Activated CD8-positive, alpha-beta memory T cell treated with anti-CD3 and anti-CD28 coated beads, Interleukin-2, amount 50 U/mL, for 4 hours (primary cell): ENCODE results near the gene GIT1.

ENCODE experiments used
- DNase-seq: peaks from one replicate; pipeline ENCODE4 v3.0.0-alpha.2; 2020

GIT1 gene

DNA sequence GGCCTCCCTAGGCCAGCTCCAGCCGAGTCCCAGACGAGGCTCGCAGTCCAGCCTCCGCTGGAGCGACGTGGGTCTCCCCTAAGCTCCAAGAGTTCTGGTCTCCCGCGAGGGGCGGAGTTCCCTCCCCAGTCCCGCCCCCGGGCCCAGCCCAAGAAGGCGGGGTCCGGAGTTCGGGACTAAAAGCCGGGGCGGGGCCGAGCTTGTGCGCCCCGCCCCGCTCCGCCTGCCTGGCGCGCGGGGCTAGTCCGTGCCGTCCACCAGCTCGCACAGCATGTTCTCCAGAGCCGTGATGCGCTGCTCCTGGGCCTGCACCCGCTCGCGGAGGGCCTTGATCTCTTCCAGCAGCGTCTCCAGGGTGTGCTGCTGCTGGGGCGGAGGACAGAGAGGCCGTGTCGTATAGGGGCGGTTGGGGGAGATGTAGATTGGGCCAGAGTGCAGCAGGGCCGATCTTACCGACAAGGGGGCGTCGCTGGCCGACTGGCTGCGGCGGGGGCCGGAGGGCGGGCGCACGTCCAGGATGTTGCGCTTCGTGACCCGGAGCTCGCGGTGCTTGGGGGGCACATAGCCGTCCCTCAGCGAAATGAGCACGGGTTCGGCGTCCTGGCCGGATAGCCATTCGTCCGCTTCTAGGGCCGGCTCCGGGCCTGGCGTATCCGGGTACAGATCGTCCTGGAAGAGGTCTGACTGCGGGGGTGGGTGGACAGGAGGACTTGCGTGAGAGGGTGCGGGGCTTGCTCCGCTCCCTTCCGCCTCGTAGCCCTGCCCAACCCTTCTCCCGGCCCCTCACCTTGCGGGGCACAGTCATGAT lies 26.2 kb upstream of the GIT1 start:
- DNase-seq = peak; percentile 84

DNA sequence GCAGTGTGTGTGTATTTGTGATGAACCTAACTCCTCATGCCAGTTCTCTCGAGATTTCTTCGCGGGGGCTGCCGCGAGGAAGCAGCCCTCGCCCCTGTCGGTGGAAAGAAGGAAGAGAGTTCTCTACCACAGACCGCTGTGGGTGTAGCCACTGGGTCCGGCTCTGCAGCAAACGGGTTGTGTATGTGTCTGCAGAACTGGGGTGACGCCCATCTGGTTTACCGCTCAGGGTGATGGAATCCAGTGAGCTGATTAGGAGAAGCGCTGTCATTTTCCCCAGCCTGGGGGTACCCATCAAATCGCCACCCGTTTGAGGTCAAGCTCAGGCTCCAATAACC lies 25.6 kb upstream of the GIT1 start:
- DNase-seq = peak; percentile 61

DNA sequence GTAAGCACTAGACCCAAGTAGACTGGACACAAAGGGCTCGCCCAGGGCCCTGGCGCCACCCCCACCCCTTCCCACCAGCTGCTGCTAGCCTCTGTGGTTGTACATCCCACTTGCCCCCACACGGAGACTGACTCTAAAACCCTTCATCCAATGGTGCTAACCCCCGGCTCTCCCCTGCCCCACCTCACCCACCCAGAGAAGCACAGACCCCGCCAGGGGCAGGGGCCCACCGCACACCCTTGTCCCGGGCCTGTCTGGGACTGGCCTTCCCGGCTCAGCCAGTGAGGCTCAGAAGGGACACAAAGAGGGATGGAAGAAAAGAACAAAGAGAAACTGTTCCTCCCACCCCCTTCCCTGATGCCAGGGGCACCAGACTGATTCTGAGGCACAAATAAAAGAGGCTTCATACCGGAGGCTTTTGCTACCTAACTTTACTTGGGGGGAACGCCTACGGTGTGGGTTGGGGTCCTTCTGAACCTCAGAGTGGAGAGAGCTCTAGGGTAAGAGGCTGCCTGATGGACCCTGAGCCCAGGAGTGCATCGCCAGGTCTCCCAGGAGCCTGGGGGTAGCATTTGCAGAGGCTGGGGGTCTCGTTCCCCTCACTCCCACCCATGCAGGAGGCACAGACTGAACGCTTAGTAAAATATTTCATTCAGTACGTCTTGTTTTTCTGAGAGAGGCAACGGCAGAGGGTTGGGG lies 25.1 kb upstream of the GIT1 start:
- DNase-seq = no peak

DNA sequence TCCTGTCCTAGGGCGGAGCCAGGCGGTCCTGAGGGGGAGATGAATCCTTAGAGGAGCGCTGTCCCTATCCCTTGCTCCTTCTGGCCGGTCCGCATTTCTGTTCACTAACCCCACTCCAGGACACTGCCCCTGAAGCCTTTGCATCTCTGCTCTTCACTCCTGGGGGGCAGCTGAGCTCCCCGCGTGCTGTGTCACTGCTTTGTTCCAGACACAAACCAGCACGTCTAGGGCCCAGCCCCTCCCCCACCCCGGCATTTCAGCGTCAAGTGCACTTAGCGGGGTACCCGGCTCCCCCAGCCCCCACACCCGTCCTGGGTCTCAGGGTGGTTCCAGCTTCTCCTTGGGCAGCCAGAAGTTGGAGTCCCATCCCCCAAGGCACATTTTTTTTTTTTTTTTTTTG lies 24.4 kb upstream of the GIT1 start:
- no peak for DNase-seq

DNA sequence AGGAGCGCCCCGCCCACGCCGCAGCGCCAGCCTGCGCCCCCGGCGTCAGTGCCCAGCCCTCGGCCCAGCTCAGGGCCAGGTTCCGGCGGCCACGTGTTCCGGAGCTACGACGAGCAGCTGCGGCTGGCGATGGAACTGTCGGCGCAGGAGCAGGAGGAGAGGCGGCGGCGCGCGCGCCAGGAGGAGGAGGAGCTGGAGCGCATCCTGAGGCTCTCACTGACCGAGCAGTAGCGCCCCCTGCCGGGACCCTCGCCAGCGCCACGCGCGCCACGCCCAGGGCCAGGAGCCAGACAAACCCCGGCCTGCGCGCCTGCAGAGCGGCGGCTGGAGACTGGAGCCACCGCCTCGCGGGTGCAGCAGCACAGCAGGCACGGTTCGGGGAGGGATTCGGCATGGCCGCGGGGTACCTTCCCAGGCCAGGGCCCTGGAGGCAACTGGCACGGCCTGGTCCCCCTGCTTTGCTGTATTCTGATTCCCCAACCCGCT lies 23.9 kb upstream of the GIT1 start:
- DNase-seq = peak; percentile 94

DNA sequence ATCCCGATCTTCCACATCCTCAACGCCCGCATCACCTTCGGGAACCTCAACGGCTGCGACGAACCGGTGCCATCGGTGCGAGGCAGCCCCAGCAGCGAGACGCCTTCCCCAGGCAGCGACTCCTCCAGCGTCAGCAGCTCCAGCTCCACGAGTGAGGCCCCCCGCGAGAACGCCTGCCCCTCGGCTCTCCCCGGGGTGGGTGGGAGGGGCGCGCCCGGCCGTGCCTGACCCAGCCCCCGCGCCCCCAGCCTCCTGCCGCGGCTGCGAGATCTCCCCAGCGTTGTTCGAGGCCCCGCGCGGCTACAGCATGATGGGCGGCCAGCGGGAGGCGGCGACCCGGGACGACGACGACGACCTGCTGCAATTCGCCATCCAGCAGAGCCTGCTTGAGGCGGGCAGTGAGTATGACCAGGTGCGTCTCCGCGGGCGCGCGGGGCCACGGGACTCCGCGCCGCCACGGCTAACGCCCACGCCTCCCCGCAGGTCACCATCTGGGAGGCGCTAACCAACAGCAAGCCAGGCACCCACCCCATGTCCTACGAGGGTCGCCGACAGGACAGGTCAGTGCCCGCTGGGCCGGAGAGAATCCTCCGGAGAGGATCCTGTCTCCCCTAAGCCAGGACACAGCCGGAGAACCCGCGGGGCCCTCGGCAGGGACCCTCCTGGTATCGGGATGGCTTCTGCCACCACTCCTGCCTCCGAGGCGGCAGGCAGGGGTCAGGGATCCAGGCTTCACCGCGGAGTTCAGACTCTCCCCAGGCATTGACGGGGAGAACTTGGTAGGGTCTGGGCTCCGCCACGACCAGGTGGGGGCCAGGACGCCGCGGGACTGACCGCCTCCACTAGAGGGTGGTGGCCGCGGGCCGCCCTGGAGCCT lies 23.2 kb upstream of the GIT1 start:
- no peak for DNase-seq

DNA sequence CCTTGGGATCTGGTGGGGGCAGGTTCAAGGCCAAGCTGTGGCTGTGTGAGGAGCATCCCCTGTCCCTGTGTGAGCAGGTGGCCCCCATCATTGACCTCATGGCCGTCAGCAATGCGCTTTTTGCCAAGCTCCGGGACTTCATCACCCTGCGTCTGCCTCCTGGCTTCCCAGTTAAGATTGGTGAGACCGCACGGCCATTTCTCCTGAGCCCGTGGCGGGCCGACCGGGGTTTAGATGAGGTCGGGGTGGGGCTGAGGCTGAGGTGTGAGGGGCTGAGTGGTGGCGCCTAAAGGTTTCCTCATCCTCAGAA lies 22.6 kb upstream of the GIT1 start:
- no peak for DNase-seq

DNA sequence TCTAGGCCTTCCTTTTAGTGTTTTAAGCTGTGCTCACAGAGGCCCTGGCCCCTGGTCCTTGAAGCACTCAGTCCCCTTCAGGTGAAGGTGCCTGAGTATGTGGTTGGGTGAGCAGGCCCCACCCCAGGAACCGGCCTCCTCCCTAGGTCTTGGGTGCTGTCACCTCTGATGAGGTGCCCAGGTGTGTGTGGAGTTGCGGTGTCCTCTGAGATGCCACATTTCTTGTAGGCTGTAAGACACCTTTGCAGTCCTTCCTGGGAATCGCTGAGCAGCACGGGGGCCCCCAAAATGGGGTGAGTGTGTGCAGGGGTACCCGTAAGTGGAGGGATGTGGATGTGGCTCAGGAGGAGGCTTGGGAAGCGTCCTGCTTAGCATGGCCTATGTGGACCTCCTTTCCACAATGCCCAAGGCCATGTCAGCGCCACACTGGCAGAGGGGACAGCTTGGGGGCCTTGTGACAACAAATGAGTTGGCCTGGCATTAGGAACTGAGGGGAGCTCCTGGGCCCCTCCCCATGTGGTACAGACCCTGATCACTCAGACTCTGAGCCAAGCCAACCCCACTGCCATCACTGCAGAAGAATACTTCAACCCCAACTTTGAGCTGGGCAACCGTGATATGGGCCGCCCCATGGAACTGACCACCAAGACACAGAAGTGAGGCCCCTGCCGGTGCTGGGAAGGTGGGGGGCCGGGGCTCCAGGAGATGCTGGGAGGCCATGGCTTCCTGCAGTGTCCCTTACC lies 22.1 kb upstream of the GIT1 start:
- DNase-seq = no peak

DNA sequence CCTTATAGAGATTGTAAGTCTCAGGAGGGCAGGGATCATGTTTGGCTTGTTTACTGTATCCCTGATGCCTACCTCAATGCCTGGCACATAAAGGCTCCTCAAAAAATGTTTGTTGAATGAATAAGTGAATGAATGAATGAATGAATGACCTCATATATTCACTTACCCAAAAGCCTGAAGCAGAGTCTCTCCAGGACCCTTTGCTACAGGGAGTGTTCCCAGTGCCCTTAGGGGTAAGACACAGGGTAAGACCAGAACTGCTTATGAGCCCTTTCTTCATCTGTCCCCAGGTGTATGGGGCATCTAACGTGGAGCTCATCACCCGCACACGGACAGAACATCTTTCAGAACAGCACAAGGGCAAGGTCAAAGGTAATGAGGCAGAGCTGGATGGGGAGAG lies 20.9 kb upstream of the GIT1 start:
- DNase-seq = no peak

DNA sequence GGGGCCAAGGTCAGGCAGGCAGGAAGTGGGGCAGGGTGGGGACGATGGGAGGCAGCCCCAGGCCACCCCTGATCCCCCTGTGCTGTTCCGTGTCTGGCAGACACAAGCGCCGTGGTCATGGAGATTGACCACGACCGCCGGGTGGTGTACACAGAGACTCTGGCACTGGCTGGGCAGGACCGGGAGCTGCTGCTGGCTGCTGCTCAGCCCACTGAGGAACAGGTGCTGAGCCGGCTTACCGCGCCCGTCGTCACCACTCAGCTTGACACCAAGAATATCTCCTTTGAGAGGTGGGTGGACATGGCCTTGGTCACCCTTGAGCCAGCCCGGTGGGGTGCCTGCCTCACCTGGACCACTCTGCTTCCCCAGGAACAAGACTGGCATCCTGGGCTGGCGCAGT lies 19.5 kb upstream of the GIT1 start:
- no peak for DNase-seq

DNA sequence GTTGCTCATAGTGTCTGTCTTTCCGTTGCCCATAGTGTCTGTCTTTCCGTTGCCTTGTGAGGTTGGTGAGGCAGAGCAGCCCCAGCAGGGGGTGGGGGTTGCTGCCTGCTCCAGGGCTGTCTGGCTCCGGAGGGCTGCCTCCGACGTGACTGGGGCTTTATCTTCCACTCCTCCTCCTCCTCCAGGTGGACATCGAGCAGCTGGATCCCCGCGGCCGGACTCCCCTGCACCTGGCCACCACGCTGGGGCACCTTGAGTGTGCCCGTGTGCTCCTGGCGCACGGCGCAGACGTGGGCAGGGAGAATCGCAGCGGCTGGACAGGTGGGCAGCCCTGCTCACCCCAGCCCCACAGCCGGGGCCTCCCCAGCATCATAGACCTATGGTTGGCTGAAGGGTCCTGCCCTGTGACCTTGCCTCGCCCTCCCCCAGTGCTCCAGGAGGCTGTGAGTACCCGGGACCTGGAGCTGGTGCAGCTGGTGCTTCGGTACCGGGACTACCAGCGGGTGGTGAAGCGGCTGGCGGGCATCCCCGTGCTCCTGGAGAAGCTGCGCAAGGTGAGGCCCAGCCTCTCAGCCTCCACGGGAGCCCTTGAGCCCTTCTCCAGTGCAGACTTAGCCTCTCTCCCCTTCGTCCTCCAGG lies 18.2 kb upstream of the GIT1 start:
- DNase-seq = no peak

DNA sequence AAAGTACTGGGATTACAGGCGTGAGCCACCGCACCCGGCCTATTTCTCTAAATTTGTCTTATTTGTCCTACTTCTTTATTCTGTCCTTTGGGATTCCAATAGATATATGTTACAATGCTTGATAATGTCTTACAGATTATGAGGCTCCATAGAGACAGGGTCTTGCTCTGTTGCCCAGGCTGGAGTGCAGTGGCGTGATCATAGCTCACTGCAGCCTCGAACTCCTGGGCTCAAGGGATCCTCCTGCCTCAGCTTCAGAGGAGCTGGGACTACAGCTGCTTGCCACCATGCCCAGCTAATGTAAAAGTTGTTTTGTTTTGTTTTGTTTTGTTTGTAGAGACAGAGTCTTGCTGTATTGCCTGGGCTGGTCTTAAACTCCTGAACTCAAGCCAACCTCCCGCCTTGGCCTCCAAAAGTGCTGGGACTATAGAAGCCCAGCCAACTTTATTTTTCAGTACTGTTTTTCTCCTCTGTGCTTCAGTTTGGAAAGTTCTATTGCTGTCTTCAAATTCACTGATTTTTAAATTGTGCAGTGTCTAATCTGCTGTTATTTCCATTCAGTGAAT lies 13.7 kb upstream of the GIT1 start:
- DNase-seq = no peak

DNA sequence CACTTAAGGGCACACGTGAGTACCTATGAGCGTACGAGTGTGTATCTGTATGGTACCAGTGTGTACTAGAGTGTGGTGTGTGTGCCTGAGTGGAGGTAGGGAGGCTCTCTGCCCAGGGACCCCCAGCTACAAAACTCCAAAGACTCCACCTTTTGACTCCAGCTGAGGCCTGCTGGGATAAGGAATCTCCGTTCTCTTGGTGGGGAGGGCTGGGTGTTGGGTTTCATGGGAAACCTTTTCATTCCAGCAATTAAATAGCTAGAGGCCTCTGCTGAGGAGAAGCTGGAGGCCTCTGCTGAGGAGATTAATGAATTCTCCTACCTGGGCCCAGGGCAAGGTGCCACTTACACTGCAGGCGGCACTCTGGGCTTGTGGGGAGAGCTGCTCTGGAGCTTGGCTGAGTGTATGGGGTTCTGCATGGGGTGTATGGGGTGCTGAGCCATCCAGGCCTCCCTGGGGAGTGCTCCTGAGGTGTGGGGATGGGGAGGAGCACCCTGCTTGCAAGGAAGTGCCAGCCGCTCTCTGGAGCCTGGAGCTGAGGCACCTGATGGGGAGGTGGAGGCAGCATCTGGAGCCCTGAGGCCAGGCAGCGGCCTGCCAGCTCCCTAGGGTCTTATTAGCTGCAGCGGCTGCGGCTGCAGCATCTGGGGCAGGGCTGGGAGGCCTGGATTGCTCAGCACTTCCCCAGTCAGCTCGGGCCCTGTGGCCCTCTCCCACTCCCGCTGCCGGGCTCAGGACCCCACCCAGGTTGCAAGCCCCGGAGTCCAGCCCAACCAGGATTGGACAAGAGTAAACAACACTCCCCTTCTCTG lies 8.1 kb upstream of the GIT1 start:
- no peak for DNase-seq

DNA sequence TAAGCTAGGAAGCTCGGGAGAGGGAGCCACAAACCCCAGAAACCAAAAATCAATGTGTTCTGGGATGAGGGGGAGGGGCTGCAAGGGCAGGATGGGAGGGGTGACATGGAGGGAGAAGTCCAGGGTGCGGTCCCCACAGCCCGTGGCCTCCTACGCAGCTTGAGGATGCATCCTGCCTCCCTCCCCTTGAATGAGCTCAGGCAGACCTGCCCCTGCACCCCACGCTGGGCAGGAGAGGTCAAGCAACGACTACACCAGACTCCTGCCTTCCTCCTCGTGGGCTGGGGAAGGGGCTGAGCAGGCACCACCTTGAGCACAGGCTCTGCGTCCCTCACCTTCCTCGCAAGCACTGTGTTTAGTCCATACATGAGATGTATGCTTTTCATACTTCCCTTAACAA lies 7.4 kb upstream of the GIT1 start:
- DNase-seq = no peak

DNA sequence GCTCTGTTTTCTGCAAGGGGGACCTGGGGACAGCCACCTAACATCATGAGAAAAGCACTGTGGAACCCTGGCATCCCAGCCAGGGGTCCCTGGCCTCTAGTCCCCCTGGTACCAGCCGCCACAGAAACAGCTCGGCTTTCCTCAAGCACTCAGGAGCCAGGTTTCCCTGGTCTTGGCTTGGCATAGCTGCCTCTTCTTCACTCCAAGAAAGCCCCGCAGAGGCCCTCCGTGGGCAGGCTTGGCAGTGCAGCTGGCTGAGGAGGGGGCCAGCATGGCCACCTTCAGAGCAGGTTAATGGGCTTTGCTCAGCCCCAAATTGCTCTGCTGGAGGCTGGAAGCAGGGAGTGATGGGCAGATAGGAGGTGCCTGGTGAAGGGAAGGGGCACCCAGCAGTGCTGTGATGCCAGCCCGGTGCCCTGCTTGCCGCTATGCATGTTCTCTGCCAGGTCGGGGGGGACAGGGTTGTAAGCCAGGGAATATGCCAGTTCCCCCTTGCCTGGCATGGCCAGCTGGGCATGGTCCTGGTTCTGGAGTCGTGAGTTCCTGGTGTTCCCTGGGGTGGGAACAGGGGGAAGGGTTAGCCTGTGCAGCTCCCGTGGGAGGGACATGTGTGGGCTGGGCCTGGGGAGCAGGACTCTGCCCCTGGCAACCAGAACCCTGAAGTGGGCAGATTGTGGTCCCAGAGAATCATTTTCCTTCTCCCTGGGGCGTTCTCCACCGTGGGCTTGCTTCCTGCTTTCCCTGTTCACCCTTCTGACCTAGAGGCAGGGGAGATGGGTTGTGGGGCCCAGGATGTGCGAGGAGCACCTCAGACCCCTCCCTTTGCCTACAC lies 6.7 kb upstream of the GIT1 start:
- no peak for DNase-seq

DNA sequence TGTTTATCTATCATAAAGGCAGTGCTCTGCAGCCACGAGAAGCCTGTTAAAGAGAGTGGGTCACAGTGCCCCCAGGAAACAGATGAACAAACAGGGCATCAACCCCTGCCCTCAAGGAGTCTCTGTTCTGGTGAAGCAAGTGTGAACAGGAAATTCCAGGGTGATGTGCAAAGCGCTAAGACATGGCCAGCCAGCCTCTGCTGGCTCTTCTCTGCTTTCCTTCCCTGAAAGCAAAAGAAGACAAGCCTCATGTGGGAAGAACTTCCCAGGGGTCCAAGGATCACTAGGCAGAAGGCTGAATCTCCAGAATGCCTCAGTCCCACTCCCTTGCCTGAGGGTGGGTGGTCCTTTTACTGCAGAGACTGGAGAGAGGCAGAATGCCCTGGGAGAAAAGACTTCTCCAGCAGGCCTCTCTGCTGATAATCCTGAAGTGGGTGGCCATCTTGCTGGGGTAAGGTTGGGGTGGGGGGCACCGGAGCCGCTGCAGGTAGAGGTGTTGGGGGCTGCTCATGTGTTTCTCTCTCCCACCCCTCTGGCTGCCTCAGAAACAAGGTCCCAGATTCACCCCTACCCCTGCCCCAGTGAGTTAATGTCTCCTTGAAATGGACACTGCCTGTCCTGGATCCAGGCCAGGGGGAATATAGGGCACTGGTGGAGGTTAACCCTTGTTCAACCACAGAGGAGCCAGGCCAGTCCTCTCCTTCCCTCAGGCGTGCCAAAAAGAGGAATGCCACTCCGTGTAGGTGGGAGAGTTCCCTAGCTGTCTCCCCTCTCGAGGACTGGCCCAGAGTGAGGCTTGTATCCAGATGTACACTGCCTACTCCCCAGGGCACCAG lies 5.9 kb upstream of the GIT1 start:
- no peak for DNase-seq

DNA sequence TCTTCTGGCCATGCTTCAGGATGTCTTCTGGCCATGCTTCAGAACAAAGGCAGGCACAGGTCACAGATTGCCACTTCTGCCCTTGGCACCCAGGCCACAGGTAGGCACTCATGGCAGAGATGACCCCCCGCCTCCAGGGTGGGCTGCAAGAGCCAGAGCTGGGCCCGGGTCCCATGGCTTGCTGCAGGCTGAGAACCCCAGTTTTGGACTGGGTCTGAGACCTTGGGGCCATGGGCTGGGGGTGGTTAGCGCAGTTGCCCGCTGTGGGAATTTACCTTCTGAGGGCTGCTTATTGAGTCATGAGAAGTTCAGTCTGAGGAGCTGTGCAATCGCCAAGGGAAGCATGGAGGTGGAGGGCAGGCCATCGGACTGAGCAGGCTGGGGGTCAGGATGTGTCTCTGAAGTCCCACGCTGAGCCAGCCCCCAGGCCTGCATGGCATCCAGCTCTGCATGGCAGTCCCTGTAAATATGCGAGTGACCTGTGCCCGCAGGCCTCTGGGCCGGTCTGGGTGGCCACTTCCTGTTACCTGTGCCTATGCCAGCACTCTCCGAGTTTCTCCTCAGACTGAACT lies 5.2 kb upstream of the GIT1 start:
- DNase-seq = peak; percentile 14

DNA sequence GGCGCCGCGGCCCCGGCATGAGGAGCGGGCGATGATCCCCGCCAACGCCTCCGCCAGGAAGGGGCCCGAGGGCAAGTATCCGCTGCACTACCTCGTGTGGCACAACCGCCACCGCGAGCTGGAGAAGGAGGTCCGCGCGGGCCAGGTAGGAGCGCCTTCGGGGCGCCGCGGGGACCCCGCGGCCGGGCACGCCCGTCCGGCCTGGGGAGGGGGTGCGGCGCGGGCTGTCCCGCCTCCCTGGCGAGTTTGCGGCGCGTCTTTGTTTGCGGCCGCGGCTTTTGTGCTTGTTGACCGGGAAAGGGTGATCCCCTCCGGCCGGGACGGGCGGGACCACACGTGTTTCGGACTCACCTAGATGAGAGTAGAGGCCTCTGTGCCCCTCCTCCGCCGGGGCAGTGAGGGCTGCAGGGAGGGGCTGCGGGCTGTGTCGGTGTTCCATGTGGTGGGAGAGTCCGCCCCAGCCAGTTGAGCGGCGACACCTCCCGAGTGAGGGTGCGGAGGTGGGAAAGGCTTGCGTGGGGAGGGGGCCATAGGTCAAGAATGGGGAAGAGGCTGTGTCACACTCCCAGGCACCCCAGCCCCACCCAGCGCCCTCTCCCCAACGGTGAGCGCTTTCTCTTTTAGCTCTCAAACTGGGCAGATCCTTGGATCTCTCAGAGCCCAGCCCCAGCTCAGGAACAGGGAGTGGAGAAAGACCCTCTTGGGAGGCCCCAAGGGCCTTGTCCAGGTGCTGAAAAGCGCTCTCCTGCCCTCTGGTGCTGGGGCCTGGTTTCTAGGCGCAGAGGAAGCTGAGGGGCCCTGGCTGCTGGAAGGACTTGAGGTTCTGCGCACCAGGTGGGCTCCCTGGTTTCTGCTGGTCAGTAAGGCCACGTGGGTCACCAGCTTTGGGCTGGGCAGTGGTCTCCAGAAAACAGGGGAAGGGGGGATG lies 4.4 kb upstream of the GIT1 start:
- peak; percentile 39 for DNase-seq
